ENCODE data around the gene SELENOO.

DNA sequence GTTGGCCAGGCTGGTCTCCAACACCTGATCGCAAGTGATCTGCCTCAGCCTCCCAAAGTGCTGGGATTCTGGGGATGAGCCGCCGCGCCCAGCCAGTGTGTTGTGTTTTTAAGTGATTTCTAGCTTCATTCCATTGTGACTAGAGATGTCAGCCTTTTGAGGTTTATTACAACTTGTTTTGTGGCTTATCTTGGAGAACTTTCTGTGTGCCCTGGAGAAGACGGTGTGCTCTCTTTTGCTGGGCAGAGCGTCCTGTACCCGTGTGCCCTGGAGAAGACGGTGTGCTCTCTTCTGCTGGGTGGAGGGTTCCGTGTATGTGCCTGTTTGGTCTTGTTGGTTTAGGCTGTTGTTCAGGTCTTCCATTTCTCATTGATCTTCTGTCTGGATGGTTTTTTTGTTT, 12.5 kb downstream of the SELENOO start:
- TF ChIP-seq, protein P1, sequence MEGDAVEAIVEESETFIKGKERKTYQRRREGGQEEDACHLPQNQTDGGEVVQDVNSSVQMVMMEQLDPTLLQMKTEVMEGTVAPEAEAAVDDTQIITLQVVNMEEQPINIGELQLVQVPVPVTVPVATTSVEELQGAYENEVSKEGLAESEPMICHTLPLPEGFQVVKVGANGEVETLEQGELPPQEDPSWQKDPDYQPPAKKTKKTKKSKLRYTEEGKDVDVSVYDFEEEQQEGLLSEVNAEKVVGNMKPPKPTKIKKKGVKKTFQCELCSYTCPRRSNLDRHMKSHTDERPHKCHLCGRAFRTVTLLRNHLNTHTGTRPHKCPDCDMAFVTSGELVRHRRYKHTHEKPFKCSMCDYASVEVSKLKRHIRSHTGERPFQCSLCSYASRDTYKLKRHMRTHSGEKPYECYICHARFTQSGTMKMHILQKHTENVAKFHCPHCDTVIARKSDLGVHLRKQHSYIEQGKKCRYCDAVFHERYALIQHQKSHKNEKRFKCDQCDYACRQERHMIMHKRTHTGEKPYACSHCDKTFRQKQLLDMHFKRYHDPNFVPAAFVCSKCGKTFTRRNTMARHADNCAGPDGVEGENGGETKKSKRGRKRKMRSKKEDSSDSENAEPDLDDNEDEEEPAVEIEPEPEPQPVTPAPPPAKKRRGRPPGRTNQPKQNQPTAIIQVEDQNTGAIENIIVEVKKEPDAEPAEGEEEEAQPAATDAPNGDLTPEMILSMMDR (conservative IDR thresholded peaks at IDR 0.05; ENCODE audit: low read depth, low read length): no peak
- no peak for TF ChIP-seq EZH2 (IDR thresholded peaks at IDR 0.05; ENCODE audit: borderline replicate concordance, low read depth, low read length, poor library complexity, severe bottlenecking)

Data from A673 (cell line).